ENCODE data around the gene IL27RA. TPM values are rescaled to one million over a fixed set of nuclear protein-coding genes. Genes with fewer than 3 reads are reported as not detected.

The IL27RA gene
- total and polyA plus RNA-seq, 2 of the 4 experiments (the other 2 are of a cell fraction), result 2.9 to 5.1 TPM

- peak overlapping the region; percentile 70 for H2AK5ac ChIP-seq (ENCODE audit: low read depth, low read length)
- H3K18ac ChIP-seq (ENCODE audit: low read depth, low read length), result no peak overlapping the region
- peaks cover 3 to 37% of the 10 kb centered on the region in 2 experiments for H3K79me1 ChIP-seq (ENCODE audit: low read depth in 1 of 2, low read length in 2 of 2)
- no peak overlapping the region for H3K56ac ChIP-seq (ENCODE audit: extremely low read depth, insufficient read depth, low read length)
- H3K27ac ChIP-seq (ENCODE audit: insufficient read depth, low read length), result no peak overlapping the region
- BruUV-seq (replicated peaks), result no TSS peak
- no peaks in the 10 kb centered on the region for H3K9me3 ChIP-seq (ENCODE audit: control insufficient read depth, insufficient read depth, low read length)
- H2BK5ac ChIP-seq (ENCODE audit: low read depth, low read length, poor library complexity, severe bottlenecking), result no peak overlapping the region
- H4K8ac ChIP-seq (ENCODE audit: low read depth in 2 of 2, low read length in 2 of 2), result peak overlapping the region in 1 of 2 experiments; percentile 55; a peak in 1 of 4 replicates
- H3K23ac ChIP-seq (ENCODE audit: low read depth, low read length), result 0 out of 2 replicates have a peak overlapping the region, but pooled peaks have one; percentile 40
- peaks cover 9% of the 10 kb centered on the region for H4K20me1 ChIP-seq (ENCODE audit: insufficient read depth, low read length)
- H3K14ac ChIP-seq (replicated peaks; ENCODE audit: low read depth, low read length), result 0 out of 2 replicates have a peak overlapping the region, but pooled peaks have one; percentile 35
- intact Hi-C loops (cut with micrococcal nuclease), result no loop called here
- H3K36me3 ChIP-seq (ENCODE audit: control insufficient read depth, insufficient read depth, low read length), result 0 out of 2 replicates have a peak, but pooled peaks cover 2% of the 10 kb centered on the region
- H2BK15ac ChIP-seq (ENCODE audit: low read depth, low read length), result no peak overlapping the region
- ChIA-PET POLR2A (ENCODE audit: unreplicated experiment) (no interaction called here), CTCF (no interaction called here)
- H4K91ac ChIP-seq (ENCODE audit: insufficient read depth, low read depth, low read length), result no peak overlapping the region
- peaks cover 5% of the 10 kb centered on the region; the same call in 1 of the 2 replicates for H3K9me1 ChIP-seq (ENCODE audit: insufficient read depth, low read length)
- H3K4ac ChIP-seq (ENCODE audit: low read depth, low read length), result 0 out of 2 replicates have a peak overlapping the region, but pooled peaks have one; percentile 23
- no peak overlapping the region for H4K5ac ChIP-seq (ENCODE audit: low read depth, low read length)
- H2BK20ac ChIP-seq (ENCODE audit: low read depth, low read length), result no peak overlapping the region
- no peak for ATAC-seq (ENCODE audit: low read depth)
- H3K4me3 ChIP-seq (ENCODE audit: insufficient read depth, low read depth, low read length), result no peak overlapping the region
- peak overlapping the region; percentile 13; the same call in 1 of the 2 replicates for H3K4me2 ChIP-seq (ENCODE audit: low read depth, low read length)
- TF ChIP-seq CTCF (conservative IDR thresholded peaks at IDR 0.05; ENCODE audit: low read depth, low read length) (no peak), USF2 (IDR thresholded peaks at IDR 0.05; ENCODE audit: low read depth, low read length) (peak; percentile 42)
- H2BK120ac ChIP-seq (ENCODE audit: low read depth, low read length), result no peak overlapping the region
- H3K9ac ChIP-seq (ENCODE audit: low read depth, low read length), result no peak overlapping the region
- dilution Hi-C loops (cut with HindIII; ENCODE audit: low sequenced_read_pairs, unreplicated experiment), result no loop called here
- peak overlapping the region; percentile 44 for H2AFZ ChIP-seq (replicated peaks; ENCODE audit: low read length, poor library complexity)
- H3K27me3 ChIP-seq (ENCODE audit: control insufficient read depth, insufficient read depth, low read length), result no peaks in the 10 kb centered on the region
- DNase-seq, result no peak
- H2AK9ac ChIP-seq (replicated peaks; ENCODE audit: low read depth, low read length, poor library complexity), result peak overlapping the region; percentile 53
- 38% methylated on average over 5 of the region's 14 CpGs; no CpG with 5 or more reads in 1 of the 2 experiments for WGBS, 2 experiments (ENCODE audit: extremely low coverage in 2 of 2, insufficient read length in 1 of 2)
- H3K4me1 ChIP-seq (ENCODE audit: control insufficient read depth, insufficient read depth, low read length), result peaks cover 4% of the 10 kb centered on the region; the same call in 1 of the 2 replicates
- in situ Hi-C loops (cut with MboI; ENCODE audit: low sequenced_read_pairs), result no loop called here
These were observed 26.8 kb upstream of the IL27RA start for GRCh38 chr19:14004619-14005348.

All from IMR-90 (cell line).